ES-I3 (cell line): ENCODE results near the gene ROR2.

Experiments
- H3K36me3 ChIP-seq: 2 replicates; pipeline ENCODE4 v1.6.1; 2013; ENCODE audit warnings: mild to moderate bottlenecking, low read length, control low read depth, moderate library complexity; ENCODE audit not compliant: insufficient read depth
- H3K4me1 ChIP-seq: 2 replicates; pipeline ENCODE4 v1.6.1; 2013; ENCODE audit warnings: mild to moderate bottlenecking, control low read depth, low read length; ENCODE audit not compliant: insufficient read depth
- H3K9ac ChIP-seq: 2 replicates; pipeline ENCODE4 v1.6.1; 2013; ENCODE audit warnings: low read depth, mild to moderate bottlenecking, low read length, moderate library complexity
- H3K9me3 ChIP-seq: 2 replicates; pipeline ENCODE4 v1.6.1; 2013; ENCODE audit warnings: mild to moderate bottlenecking, low read length, moderate library complexity; ENCODE audit not compliant: control insufficient read depth, insufficient read depth

ROR2 gene

GRCh38 chr9:91786132-91786896, 163.7 kb downstream of the ROR2 start:
- Histone ChIP-seq H3K9ac (no peak overlapping the region), H3K9me3 (peaks cover 3% of the 10 kb centered on the region; the same call in 1 of the 2 replicates), H3K4me1 (no peaks in the 10 kb centered on the region), H3K36me3 (no peaks in the 10 kb centered on the region)

- no peaks in the 10 kb centered on the region for H3K36me3 ChIP-seq
- no peaks in the 10 kb centered on the region for H3K4me1 ChIP-seq
- H3K9ac ChIP-seq, result no peak overlapping the region
- H3K9me3 ChIP-seq, result peaks cover 3% of the 10 kb centered on the region; the same call in 1 of the 2 replicates
Observed at GRCh38 chr9:91785447-91785842, 164.6 kb downstream of the ROR2 start.

- Histone ChIP-seq H3K9me3 (peaks cover 3% of the 10 kb centered on the region; the same call in 1 of the 2 replicates), H3K9ac (no peak overlapping the region), H3K36me3 (no peaks in the 10 kb centered on the region), H3K4me1 (no peaks in the 10 kb centered on the region)
Observed at GRCh38 chr9:91784673-91785446, 165.2 kb downstream of the ROR2 start.

- no peaks in the 10 kb centered on the region for H3K4me1 ChIP-seq
- H3K9me3 ChIP-seq, result peaks cover 3% of the 10 kb centered on the region; the same call in 1 of the 2 replicates
- no peaks in the 10 kb centered on the region for H3K36me3 ChIP-seq
- H3K9ac ChIP-seq, result no peak overlapping the region
Observed at GRCh38 chr9:91783876-91784672, 166.0 kb downstream of the ROR2 start.

- no peaks in the 10 kb centered on the region for H3K4me1 ChIP-seq
- no peak overlapping the region for H3K9ac ChIP-seq
- no peaks in the 10 kb centered on the region for H3K36me3 ChIP-seq
- H3K9me3 ChIP-seq, result peaks cover 3% of the 10 kb centered on the region; the same call in 1 of the 2 replicates
Observed at GRCh38 chr9:91783411-91783810, 166.6 kb downstream of the ROR2 start.

GRCh38 chr9:91782708-91783214, 167.3 kb downstream of the ROR2 start:
- no peaks in the 10 kb centered on the region for H3K4me1 ChIP-seq
- H3K9me3 ChIP-seq, result peaks cover 3% of the 10 kb centered on the region; the same call in 1 of the 2 replicates
- no peaks in the 10 kb centered on the region for H3K36me3 ChIP-seq
- H3K9ac ChIP-seq, result no peak overlapping the region

GRCh38 chr9:91781906-91782305, 168.1 kb downstream of the ROR2 start:
- Histone ChIP-seq H3K9me3 (peaks cover 3% of the 10 kb centered on the region; the same call in 1 of the 2 replicates), H3K36me3 (no peaks in the 10 kb centered on the region), H3K9ac (no peak overlapping the region), H3K4me1 (no peaks in the 10 kb centered on the region)

- peaks cover 6% of the 10 kb centered on the region; the same call in 1 of the 2 replicates for H3K4me1 ChIP-seq
- H3K9me3 ChIP-seq, result peaks cover 3% of the 10 kb centered on the region; the same call in 1 of the 2 replicates
- H3K9ac ChIP-seq, result no peak overlapping the region
- H3K36me3 ChIP-seq, result no peaks in the 10 kb centered on the region
Observed at GRCh38 chr9:91781116-91781515, 168.9 kb downstream of the ROR2 start.

GRCh38 chr9:91778031-91778430, 172.0 kb downstream of the ROR2 start:
- H3K9ac ChIP-seq, result no peak overlapping the region
- H3K9me3 ChIP-seq, result peaks cover 3% of the 10 kb centered on the region; the same call in 1 of the 2 replicates
- peaks cover 7% of the 10 kb centered on the region; the same call in 1 of the 2 replicates for H3K4me1 ChIP-seq
- H3K36me3 ChIP-seq, result no peaks in the 10 kb centered on the region

- Histone ChIP-seq H3K4me1 (peaks cover 7% of the 10 kb centered on the region; the same call in 1 of the 2 replicates), H3K9me3 (no peaks in the 10 kb centered on the region), H3K36me3 (no peaks in the 10 kb centered on the region), H3K9ac (no peak overlapping the region)
Observed at GRCh38 chr9:91777292-91777830, 172.7 kb downstream of the ROR2 start.

- H3K4me1 ChIP-seq, result peaks cover 7% of the 10 kb centered on the region; the same call in 1 of the 2 replicates
- no peak overlapping the region for H3K9ac ChIP-seq
- H3K9me3 ChIP-seq, result no peaks in the 10 kb centered on the region
- H3K36me3 ChIP-seq, result no peaks in the 10 kb centered on the region
Observed at GRCh38 chr9:91776409-91777291, 173.4 kb downstream of the ROR2 start.

- Histone ChIP-seq H3K36me3 (no peaks in the 10 kb centered on the region), H3K9me3 (no peaks in the 10 kb centered on the region), H3K9ac (no peak overlapping the region), H3K4me1 (peaks cover 10% of the 10 kb centered on the region)
Observed at GRCh38 chr9:91775708-91776028, 174.4 kb downstream of the ROR2 start.

- Histone ChIP-seq H3K36me3 (no peaks in the 10 kb centered on the region), H3K4me1 (peaks cover 15% of the 10 kb centered on the region), H3K9ac (no peak overlapping the region), H3K9me3 (no peaks in the 10 kb centered on the region)
Observed at GRCh38 chr9:91775011-91775707, 174.9 kb downstream of the ROR2 start.
